ENCODE measurements around the gene SMC6. TPM values are rescaled to one million over a fixed set of nuclear protein-coding genes. Genes with fewer than 3 reads are reported as not detected.

The SMC6 gene
- total RNA-seq, 1 experiment from 2014 or later, result 75.7 TPM

DNA sequence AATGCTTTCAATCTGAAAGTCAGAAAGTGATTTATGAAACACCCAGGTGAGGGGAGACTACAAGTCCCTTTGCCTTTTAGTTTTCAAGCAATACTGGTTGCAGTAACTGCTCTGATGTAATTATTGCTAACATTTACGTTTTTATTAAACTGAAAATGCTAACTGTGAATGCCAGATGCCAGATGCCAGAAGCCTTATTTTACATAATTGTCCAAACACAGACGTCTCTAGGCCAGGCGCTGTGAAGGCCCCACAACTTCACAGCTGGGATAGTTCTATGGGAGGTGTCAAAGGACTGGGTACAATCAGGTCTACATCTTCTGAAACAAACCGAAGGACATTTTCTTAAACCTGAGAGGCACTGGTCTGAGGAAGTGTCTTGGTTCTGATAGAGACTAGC, 35.2 kb upstream of the SMC6 start:
- no peaks in the 10 kb centered on the region for H3K9me3 ChIP-seq (replicated peaks)
- no peaks in the 10 kb centered on the region for H3K27me3 ChIP-seq
- no peak for DNase-seq
- H3K36me3 ChIP-seq, result peaks cover 19% of the 10 kb centered on the region
- H3K4me1 ChIP-seq, result peaks cover 31% of the 10 kb centered on the region
- no peak overlapping the region for H3K27ac ChIP-seq
- H3K4me3 ChIP-seq, result no peak overlapping the region

DNA sequence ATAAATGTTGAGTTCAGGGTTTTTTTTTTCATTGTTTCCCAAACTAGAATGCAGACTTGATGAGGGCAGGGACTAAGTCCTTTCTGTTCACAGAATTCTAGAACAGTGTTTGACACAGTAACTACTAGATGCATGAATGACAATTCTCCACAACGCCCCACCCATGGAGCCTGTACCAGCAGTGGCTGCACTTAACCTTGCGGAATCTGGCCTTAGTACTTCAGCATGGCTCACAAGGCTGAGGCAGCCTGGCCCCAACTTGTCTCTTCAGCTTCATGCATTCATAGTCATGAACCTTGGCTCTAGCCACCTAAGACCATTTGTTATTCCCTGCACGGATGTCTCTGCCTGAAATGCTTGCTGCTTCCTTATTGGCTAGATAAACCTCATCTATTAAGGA, 33.1 kb upstream of the SMC6 start:
- Histone ChIP-seq H3K9me3 (replicated peaks) (no peaks in the 10 kb centered on the region), H3K4me3 (no peak overlapping the region), H3K27me3 (no peaks in the 10 kb centered on the region), H3K36me3 (peaks cover 39% of the 10 kb centered on the region), H3K27ac (no peak overlapping the region), H3K4me1 (peaks cover 13% of the 10 kb centered on the region)
- no peak for DNase-seq

GRCh38 chr2:17781482-17781881, 27.9 kb upstream of the SMC6 start:
- no peak for DNase-seq
- peaks cover 78% of the 10 kb centered on the region for H3K36me3 ChIP-seq

GRCh38 chr2:17780546-17780945, 26.9 kb upstream of the SMC6 start:
- peaks cover 5% of the 10 kb centered on the region; the same call in 1 of the 2 replicates for H3K4me1 ChIP-seq
- no peak overlapping the region for H3K27ac ChIP-seq
- no peaks in the 10 kb centered on the region for H3K27me3 ChIP-seq
- no peaks in the 10 kb centered on the region for H3K9me3 ChIP-seq (replicated peaks)
- H3K36me3 ChIP-seq, result peaks cover 85% of the 10 kb centered on the region
- no peak overlapping the region for H3K4me3 ChIP-seq
- no peak for DNase-seq

More at GRCh38 chr2:17781482-17781881, 27.9 kb upstream of the SMC6 start:
- Histone ChIP-seq H3K4me3 (no peak overlapping the region), H3K9me3 (replicated peaks) (no peaks in the 10 kb centered on the region), H3K27me3 (no peaks in the 10 kb centered on the region), H3K4me1 (peaks cover 5% of the 10 kb centered on the region; the same call in 1 of the 2 replicates), H3K27ac (no peak overlapping the region)

GRCh38 chr2:17772532-17772931, 18.9 kb upstream of the SMC6 start:
- no peaks in the 10 kb centered on the region for H3K27me3 ChIP-seq
- H3K36me3 ChIP-seq, result peaks cover 87% of the 10 kb centered on the region
- DNase-seq, result no peak
- H3K4me1 ChIP-seq, result no peaks in the 10 kb centered on the region
- H3K27ac ChIP-seq, result no peak overlapping the region
- no peaks in the 10 kb centered on the region for H3K9me3 ChIP-seq (replicated peaks)
- no peak overlapping the region for H3K4me3 ChIP-seq

DNA sequence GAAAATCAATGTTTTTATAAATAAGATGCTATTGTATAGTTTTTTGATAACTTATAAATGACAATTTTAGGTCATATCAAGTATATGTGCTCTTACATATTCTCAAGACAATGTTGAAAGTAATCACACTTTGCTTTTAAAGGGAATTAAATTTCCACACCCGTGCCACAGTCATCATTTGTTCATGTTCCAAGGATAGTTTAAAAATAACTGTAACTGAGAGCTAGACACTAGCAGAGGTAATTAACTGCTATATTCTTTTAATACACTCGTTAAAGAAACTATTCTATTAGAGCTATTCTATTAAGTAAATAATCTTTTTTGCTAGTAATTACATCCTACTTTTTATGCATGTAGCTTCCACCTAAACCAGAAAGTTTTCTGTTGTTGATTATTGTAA, 18.3 kb upstream of the SMC6 start:
- no peaks in the 10 kb centered on the region for H3K4me1 ChIP-seq
- peaks cover 87% of the 10 kb centered on the region for H3K36me3 ChIP-seq
- H3K9me3 ChIP-seq (replicated peaks), result no peaks in the 10 kb centered on the region
- no peak overlapping the region for H3K4me3 ChIP-seq
- H3K27me3 ChIP-seq, result no peaks in the 10 kb centered on the region
- DNase-seq, result no peak
- H3K27ac ChIP-seq, result no peak overlapping the region

- DNase-seq, result no peak
- Histone ChIP-seq H3K9me3 (replicated peaks) (no peaks in the 10 kb centered on the region), H3K27ac (no peak overlapping the region), H3K27me3 (no peaks in the 10 kb centered on the region), H3K4me3 (no peak overlapping the region), H3K4me1 (no peaks in the 10 kb centered on the region), H3K36me3 (peaks cover 93% of the 10 kb centered on the region)
These were observed 15.3 kb upstream of the SMC6 start for GRCh38 chr2:17768894-17769293.

DNA sequence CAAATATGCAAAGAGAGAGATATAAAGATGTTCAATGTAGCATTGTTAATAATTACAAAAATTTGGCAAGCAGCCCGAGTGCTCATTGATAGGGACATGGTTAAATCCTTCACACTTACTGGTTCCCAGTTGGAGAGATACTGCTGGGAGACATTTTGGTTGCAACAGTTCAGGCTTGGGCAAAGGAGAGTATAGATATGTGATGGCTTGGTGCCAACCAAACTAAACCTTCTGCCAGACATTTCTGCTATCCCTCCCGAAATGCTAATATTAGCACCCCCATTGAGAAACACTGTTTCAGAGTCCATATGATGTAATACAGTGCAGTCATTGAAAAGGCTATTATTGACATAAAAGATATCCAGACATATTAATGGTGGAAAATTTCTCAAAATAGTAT, 11.8 kb upstream of the SMC6 start:
- Histone ChIP-seq H3K9me3 (replicated peaks) (no peaks in the 10 kb centered on the region), H3K27me3 (no peaks in the 10 kb centered on the region), H3K4me3 (no peak overlapping the region), H3K36me3 (peaks cover 92% of the 10 kb centered on the region), H3K27ac (no peak overlapping the region), H3K4me1 (no peaks in the 10 kb centered on the region)
- DNase-seq, result no peak

DNA sequence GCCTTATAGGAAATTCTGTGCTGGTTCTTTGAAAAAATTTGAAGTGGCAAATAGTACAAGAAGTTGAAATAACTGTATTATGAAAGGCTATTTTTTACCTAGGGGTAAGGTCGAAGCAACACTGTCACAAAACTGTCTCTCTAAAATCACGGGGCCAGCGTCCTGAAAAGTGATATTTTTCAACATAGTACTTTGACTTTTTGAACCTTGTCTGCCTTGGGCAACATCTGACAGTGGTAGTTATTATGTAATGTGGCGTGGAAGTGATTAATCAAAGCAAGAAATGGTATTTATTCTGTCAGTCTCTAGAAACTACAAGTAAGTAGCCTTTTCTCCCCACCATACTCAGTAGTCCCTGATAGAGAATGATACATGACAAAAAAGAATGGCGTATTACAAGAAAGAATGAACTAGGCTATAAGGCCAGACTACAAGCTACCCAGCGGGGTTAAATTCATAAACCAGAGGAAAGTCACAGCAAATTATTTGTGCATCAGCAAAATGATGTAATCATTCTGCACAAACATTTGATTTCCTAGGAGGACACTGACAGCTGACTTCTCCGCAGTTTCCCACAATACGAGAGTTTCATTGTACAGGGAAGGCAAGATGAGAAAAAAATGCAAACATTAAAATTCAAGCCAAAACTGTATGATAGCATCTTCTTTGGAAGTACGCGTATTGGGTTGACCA, 10.2 kb upstream of the SMC6 start:
- Histone ChIP-seq H3K27me3 (no peaks in the 10 kb centered on the region), H3K4me3 (no peak overlapping the region), H3K27ac (no peak overlapping the region), H3K4me1 (no peaks in the 10 kb centered on the region), H3K9me3 (replicated peaks) (no peaks in the 10 kb centered on the region), H3K36me3 (peaks cover 87% of the 10 kb centered on the region)
- no peak for DNase-seq

DNA sequence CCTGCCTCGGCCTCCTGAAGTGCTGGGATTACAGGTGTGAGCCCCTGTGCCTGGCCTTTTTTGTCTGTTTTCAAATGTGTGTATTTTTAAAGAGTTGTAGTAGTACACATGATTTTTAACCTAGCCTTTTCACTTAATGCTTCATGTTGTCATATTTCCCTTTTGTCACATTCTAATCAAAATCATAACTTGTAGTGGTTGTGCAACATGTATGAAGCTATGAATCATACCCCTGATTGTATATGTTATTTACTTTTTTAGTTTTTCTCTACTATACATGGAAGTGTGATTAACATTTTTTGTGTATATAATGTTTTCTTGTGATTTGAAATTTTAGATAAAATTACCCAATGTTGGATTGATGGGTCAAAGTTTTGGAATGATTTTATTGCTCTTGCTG, 8.8 kb upstream of the SMC6 start:
- DNase-seq, result no peak
- H3K4me3 ChIP-seq, result no peak overlapping the region
- no peak overlapping the region for H3K27ac ChIP-seq
- no peaks in the 10 kb centered on the region for H3K4me1 ChIP-seq
- H3K9me3 ChIP-seq (replicated peaks), result no peaks in the 10 kb centered on the region
- peaks cover 76% of the 10 kb centered on the region for H3K36me3 ChIP-seq
- no peaks in the 10 kb centered on the region for H3K27me3 ChIP-seq

DNA sequence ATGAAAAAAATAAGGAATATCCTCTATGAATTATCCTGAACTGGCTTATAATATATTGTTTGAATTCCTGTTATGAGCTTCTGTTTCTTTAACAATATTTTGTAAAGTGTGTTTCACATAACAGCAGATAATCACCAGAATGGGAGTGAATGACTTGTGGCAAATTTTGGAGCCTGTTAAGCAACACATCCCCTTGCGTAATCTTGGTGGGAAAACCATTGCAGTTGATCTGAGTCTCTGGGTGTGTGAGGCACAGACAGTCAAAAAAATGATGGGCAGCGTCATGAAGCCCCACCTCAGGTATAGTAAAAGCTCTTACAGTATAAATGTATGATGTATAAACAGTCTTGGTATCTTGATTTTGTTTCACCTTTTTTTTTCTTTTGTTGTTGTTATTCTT, 6.2 kb upstream of the SMC6 start:
- no peak for DNase-seq
- Histone ChIP-seq H3K4me3 (no peak overlapping the region), H3K27me3 (no peaks in the 10 kb centered on the region), H3K27ac (no peak overlapping the region), H3K9me3 (replicated peaks) (no peaks in the 10 kb centered on the region), H3K36me3 (peaks cover 58% of the 10 kb centered on the region), H3K4me1 (peaks cover 19% of the 10 kb centered on the region)

GRCh38 chr2:17758118-17758517, 4.5 kb upstream of the SMC6 start:
- Histone ChIP-seq H3K4me1 (peaks cover 19% of the 10 kb centered on the region), H3K27me3 (no peaks in the 10 kb centered on the region), H3K36me3 (peaks cover 42% of the 10 kb centered on the region), H3K4me3 (no peak overlapping the region), H3K9me3 (replicated peaks) (no peaks in the 10 kb centered on the region), H3K27ac (no peak overlapping the region)
- DNase-seq, result no peak

DNA sequence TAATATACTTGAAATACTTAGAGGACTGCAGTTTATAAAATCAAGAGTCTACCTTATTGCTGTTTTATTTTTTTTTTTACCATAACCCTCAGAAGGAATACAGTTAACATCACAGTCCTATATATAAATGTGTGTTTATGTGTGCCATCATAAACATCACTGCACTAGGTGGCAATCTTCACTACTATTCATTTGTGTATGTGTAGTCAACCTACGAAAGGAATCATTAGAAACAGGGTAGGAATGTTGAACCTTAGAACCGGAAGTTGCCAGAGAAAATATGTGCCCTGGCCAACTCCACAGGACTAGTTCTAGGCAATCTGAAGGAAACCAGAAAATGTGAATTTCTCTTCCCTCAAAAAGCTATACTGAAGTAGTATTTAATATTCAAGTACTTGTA, 3.7 kb upstream of the SMC6 start:
- no peak overlapping the region for H3K27ac ChIP-seq
- H3K4me1 ChIP-seq, result peaks cover 19% of the 10 kb centered on the region
- H3K4me3 ChIP-seq, result no peak overlapping the region
- no peak for DNase-seq
- peaks cover 34% of the 10 kb centered on the region for H3K36me3 ChIP-seq
- H3K9me3 ChIP-seq (replicated peaks), result no peaks in the 10 kb centered on the region
- H3K27me3 ChIP-seq, result no peaks in the 10 kb centered on the region

GRCh38 chr2:17756668-17757067, 3.1 kb upstream of the SMC6 start:
- Histone ChIP-seq H3K4me1 (peaks cover 24% of the 10 kb centered on the region), H3K27ac (no peak overlapping the region), H3K4me3 (no peak overlapping the region), H3K9me3 (replicated peaks) (no peaks in the 10 kb centered on the region), H3K27me3 (no peaks in the 10 kb centered on the region), H3K36me3 (peaks cover 31% of the 10 kb centered on the region)
- DNase-seq, result no peak

- H3K9me3 ChIP-seq (replicated peaks), result no peaks in the 10 kb centered on the region
- peaks cover 27% of the 10 kb centered on the region for H3K4me1 ChIP-seq
- no peaks in the 10 kb centered on the region for H3K27me3 ChIP-seq
- peak overlapping the region; percentile 95 for H3K27ac ChIP-seq
- H3K36me3 ChIP-seq, result peaks cover 14% of the 10 kb centered on the region
- peak in 1 of 2 experiments; percentile 58 for DNase-seq
- peak overlapping the region; percentile 99 for H3K4me3 ChIP-seq
These were observed 1.3 kb upstream of the SMC6 start for GRCh38 chr2:17754773-17755425.

Measured in SJCRH30 (cell line).